ENCODE results near the gene MRC1.
A peak's percentile ranks its signal among the peaks of the same experiment; 100 is the strongest.

Gene MRC1

GRCh38 chr10:17848646-17849045 lies 39.5 kb downstream of the MRC1 start:
- Histone ChIP-seq H3K4me1 (ENCODE audit: control insufficient read depth, insufficient read depth, low read length) (peaks cover 12% of the 10 kb centered on the region), H3K4me3 (ENCODE audit: low read length) (no peak overlapping the region), H3K27me3 (replicated peaks; ENCODE audit: control insufficient read depth, insufficient read depth, low read length) (no peaks in the 10 kb centered on the region)

GRCh38 chr10:17850501-17850900 lies 41.4 kb downstream of the MRC1 start:
- H3K27me3 ChIP-seq (replicated peaks; ENCODE audit: control insufficient read depth, insufficient read depth, low read length) = no peaks in the 10 kb centered on the region
- H3K9ac ChIP-seq (ENCODE audit: low read length) = no peak overlapping the region
- peaks cover 12% of the 10 kb centered on the region for H3K4me1 ChIP-seq (ENCODE audit: control insufficient read depth, insufficient read depth, low read length)
- H3K9me3 ChIP-seq (ENCODE audit: control insufficient read depth, low read length) = no peaks in the 10 kb centered on the region
- H3K4me3 ChIP-seq (ENCODE audit: low read length) = no peak overlapping the region
- DNase-seq (ENCODE audit: low read depth) = no peak
- no peaks in the 10 kb centered on the region for H3K36me3 ChIP-seq (ENCODE audit: control insufficient read depth, insufficient read depth, low read length, severe bottlenecking)

More at GRCh38 chr10:17848646-17849045, 39.5 kb downstream of the MRC1 start:
- no peaks in the 10 kb centered on the region for H3K36me3 ChIP-seq (ENCODE audit: control insufficient read depth, insufficient read depth, low read length, severe bottlenecking)
- DNase-seq (ENCODE audit: low read depth) = no peak
- H3K9ac ChIP-seq (ENCODE audit: low read length) = peak overlapping the region; percentile 18
- no peaks in the 10 kb centered on the region for H3K9me3 ChIP-seq (ENCODE audit: control insufficient read depth, low read length)

DNA sequence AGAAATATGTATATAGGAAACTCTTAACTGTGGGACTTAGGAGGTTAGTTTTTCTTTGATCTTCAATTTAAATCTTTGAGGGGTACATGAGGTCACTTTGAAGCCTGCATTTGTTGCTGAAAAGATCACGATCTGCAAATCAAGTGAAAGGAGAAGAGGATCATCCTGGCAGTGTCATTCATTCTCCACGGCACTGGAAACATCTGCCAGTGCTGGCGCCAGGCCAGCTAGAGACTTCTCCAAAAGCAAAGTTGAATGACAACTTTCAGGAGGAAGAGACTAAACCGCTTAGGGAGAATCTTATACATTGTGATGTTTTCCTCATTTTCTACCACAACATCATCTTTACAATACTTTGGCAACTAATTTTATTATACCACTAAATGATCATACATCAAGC lies 42.5 kb downstream of the MRC1 start:
- Histone ChIP-seq H3K4me1 (ENCODE audit: control insufficient read depth, insufficient read depth, low read length) (peaks cover 12% of the 10 kb centered on the region), H3K36me3 (ENCODE audit: control insufficient read depth, insufficient read depth, low read length, severe bottlenecking) (no peaks in the 10 kb centered on the region), H3K9me3 (ENCODE audit: control insufficient read depth, low read length) (no peaks in the 10 kb centered on the region), H3K27me3 (replicated peaks; ENCODE audit: control insufficient read depth, insufficient read depth, low read length) (no peaks in the 10 kb centered on the region), H3K4me3 (ENCODE audit: low read length) (no peak overlapping the region), H3K9ac (ENCODE audit: low read length) (no peak overlapping the region)
- DNase-seq (ENCODE audit: low read depth) = no peak

GRCh38 chr10:17854044-17854652 lies 45.0 kb downstream of the MRC1 start:
- Histone ChIP-seq H3K9ac (ENCODE audit: low read length) (no peak overlapping the region), H3K4me3 (ENCODE audit: low read length) (no peak overlapping the region), H3K27me3 (replicated peaks; ENCODE audit: control insufficient read depth, insufficient read depth, low read length) (no peaks in the 10 kb centered on the region), H3K4me1 (ENCODE audit: control insufficient read depth, insufficient read depth, low read length) (peaks cover 3% of the 10 kb centered on the region), H3K36me3 (ENCODE audit: control insufficient read depth, insufficient read depth, low read length, severe bottlenecking) (no peaks in the 10 kb centered on the region), H3K9me3 (ENCODE audit: control insufficient read depth, low read length) (no peaks in the 10 kb centered on the region)
- DNase-seq (ENCODE audit: low read depth) = no peak

DNA sequence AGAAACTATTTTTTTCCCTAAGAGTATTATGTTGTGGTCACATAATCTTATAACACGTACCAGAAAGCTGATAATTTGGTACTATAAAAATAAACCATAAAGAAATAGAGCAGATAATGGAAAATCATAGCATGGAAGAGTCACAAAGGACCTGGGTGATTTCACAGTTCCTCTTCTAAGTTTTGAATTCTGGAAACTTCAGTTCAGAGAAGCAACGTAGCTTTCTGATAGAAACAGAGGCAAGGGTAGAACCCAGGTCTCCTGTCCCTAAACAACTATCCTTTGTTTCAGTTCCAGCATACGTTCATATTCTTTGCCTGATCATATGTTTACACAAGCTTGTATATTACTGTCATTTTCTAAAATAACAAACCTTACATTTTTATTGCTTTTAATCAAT lies 47.9 kb downstream of the MRC1 start:
- H3K4me3 ChIP-seq (ENCODE audit: low read length) = no peak overlapping the region
- H3K9me3 ChIP-seq (ENCODE audit: control insufficient read depth, low read length) = no peaks in the 10 kb centered on the region
- H3K9ac ChIP-seq (ENCODE audit: low read length) = no peak overlapping the region
- H3K4me1 ChIP-seq (ENCODE audit: control insufficient read depth, insufficient read depth, low read length) = no peaks in the 10 kb centered on the region
- no peaks in the 10 kb centered on the region for H3K27me3 ChIP-seq (replicated peaks; ENCODE audit: control insufficient read depth, insufficient read depth, low read length)
- DNase-seq (ENCODE audit: low read depth) = no peak
- H3K36me3 ChIP-seq (ENCODE audit: control insufficient read depth, insufficient read depth, low read length, severe bottlenecking) = no peaks in the 10 kb centered on the region

DNA sequence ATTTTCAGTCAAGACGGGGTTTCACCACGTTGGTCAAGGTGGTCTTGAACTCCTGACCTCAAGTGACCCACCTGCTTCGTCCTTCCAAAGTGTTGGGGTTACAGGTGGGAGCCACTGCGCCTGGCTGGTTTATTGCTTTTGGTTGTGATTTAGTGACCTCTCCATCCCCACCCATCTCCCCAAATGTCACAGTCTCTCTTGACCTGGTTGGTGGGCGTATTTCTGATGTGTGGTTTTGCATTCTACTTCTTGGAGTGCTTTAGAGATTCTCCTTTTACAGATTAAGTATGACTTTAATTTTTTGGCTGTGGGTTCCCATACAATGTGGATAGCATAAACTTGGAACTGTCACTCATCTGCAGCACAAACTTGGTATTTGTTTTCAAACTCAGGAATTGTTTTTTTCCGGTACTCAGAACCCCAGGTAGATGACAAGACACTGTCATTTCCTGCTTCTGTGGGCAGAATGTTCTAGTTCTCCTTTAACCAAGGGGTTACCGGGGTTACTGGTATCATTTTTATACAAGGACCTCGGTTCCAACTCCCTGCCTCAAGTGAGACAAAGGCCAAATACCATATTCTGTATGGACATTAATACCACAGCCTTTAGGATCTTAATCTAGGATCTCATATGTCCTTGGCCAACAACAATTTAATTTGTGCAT lies 50.5 kb downstream of the MRC1 start:
- DNase-seq (ENCODE audit: low read depth) = no peak
- no peaks in the 10 kb centered on the region for H3K27me3 ChIP-seq (replicated peaks; ENCODE audit: control insufficient read depth, insufficient read depth, low read length)
- no peak overlapping the region for H3K4me3 ChIP-seq (ENCODE audit: low read length)
- H3K4me1 ChIP-seq (ENCODE audit: control insufficient read depth, insufficient read depth, low read length) = peaks cover 8% of the 10 kb centered on the region
- H3K9ac ChIP-seq (ENCODE audit: low read length) = no peak overlapping the region
- H3K36me3 ChIP-seq (ENCODE audit: control insufficient read depth, insufficient read depth, low read length, severe bottlenecking) = no peaks in the 10 kb centered on the region
- no peaks in the 10 kb centered on the region for H3K9me3 ChIP-seq (ENCODE audit: control insufficient read depth, low read length)

GRCh38 chr10:17861760-17862159 lies 52.6 kb downstream of the MRC1 start:
- no peak overlapping the region for H3K9ac ChIP-seq (ENCODE audit: low read length)

GRCh38 chr10:17865351-17865750 lies 56.2 kb downstream of the MRC1 start:
- Histone ChIP-seq H3K36me3 (ENCODE audit: control insufficient read depth, insufficient read depth, low read length, severe bottlenecking) (no peaks in the 10 kb centered on the region), H3K4me1 (ENCODE audit: control insufficient read depth, insufficient read depth, low read length) (peaks cover 22% of the 10 kb centered on the region), H3K9me3 (ENCODE audit: control insufficient read depth, low read length) (no peaks in the 10 kb centered on the region), H3K27me3 (replicated peaks; ENCODE audit: control insufficient read depth, insufficient read depth, low read length) (no peaks in the 10 kb centered on the region), H3K4me3 (ENCODE audit: low read length) (no peak overlapping the region), H3K9ac (ENCODE audit: low read length) (peak overlapping the region; percentile 66)
- DNase-seq (ENCODE audit: low read depth) = peak; percentile 11

More at GRCh38 chr10:17861760-17862159, 52.6 kb downstream of the MRC1 start:
- no peaks in the 10 kb centered on the region for H3K9me3 ChIP-seq (ENCODE audit: control insufficient read depth, low read length)
- H3K27me3 ChIP-seq (replicated peaks; ENCODE audit: control insufficient read depth, insufficient read depth, low read length) = no peaks in the 10 kb centered on the region
- no peaks in the 10 kb centered on the region for H3K36me3 ChIP-seq (ENCODE audit: control insufficient read depth, insufficient read depth, low read length, severe bottlenecking)
- H3K4me3 ChIP-seq (ENCODE audit: low read length) = no peak overlapping the region
- H3K4me1 ChIP-seq (ENCODE audit: control insufficient read depth, insufficient read depth, low read length) = peaks cover 22% of the 10 kb centered on the region
- no peak for DNase-seq (ENCODE audit: low read depth)

GRCh38 chr10:17866346-17866745 lies 57.2 kb downstream of the MRC1 start:
- Histone ChIP-seq H3K36me3 (ENCODE audit: control insufficient read depth, insufficient read depth, low read length, severe bottlenecking) (no peaks in the 10 kb centered on the region), H3K4me1 (ENCODE audit: control insufficient read depth, insufficient read depth, low read length) (peaks cover 22% of the 10 kb centered on the region), H3K9me3 (ENCODE audit: control insufficient read depth, low read length) (no peaks in the 10 kb centered on the region), H3K27me3 (replicated peaks; ENCODE audit: control insufficient read depth, insufficient read depth, low read length) (no peaks in the 10 kb centered on the region), H3K4me3 (ENCODE audit: low read length) (no peak overlapping the region), H3K9ac (ENCODE audit: low read length) (no peak overlapping the region)
- DNase-seq (ENCODE audit: low read depth) = no peak

GRCh38 chr10:17867056-17867455 lies 57.9 kb downstream of the MRC1 start:
- no peaks in the 10 kb centered on the region for H3K27me3 ChIP-seq (replicated peaks; ENCODE audit: control insufficient read depth, insufficient read depth, low read length)
- H3K9me3 ChIP-seq (ENCODE audit: control insufficient read depth, low read length) = no peaks in the 10 kb centered on the region
- peaks cover 22% of the 10 kb centered on the region for H3K4me1 ChIP-seq (ENCODE audit: control insufficient read depth, insufficient read depth, low read length)
- DNase-seq (ENCODE audit: low read depth) = no peak
- no peak overlapping the region for H3K9ac ChIP-seq (ENCODE audit: low read length)
- no peak overlapping the region for H3K4me3 ChIP-seq (ENCODE audit: low read length)
- H3K36me3 ChIP-seq (ENCODE audit: control insufficient read depth, insufficient read depth, low read length, severe bottlenecking) = no peaks in the 10 kb centered on the region

- no peak for DNase-seq (ENCODE audit: low read depth)
- no peaks in the 10 kb centered on the region for H3K36me3 ChIP-seq (ENCODE audit: control insufficient read depth, insufficient read depth, low read length, severe bottlenecking)
- H3K27me3 ChIP-seq (replicated peaks; ENCODE audit: control insufficient read depth, insufficient read depth, low read length) = no peaks in the 10 kb centered on the region
- no peak overlapping the region for H3K9ac ChIP-seq (ENCODE audit: low read length)
- no peak overlapping the region for H3K4me3 ChIP-seq (ENCODE audit: low read length)
- H3K4me1 ChIP-seq (ENCODE audit: control insufficient read depth, insufficient read depth, low read length) = peaks cover 9% of the 10 kb centered on the region
- no peaks in the 10 kb centered on the region for H3K9me3 ChIP-seq (ENCODE audit: control insufficient read depth, low read length)
Measured at GRCh38 chr10:17871036-17871435, 61.9 kb downstream of the MRC1 start.
